GM12878 (cell line): ENCODE measurements around the gene ERFL. TPM values are rescaled to one million over a fixed set of nuclear protein-coding genes. Genes with fewer than 3 reads are reported as not detected.

Source experiments
- ATAC-seq: fragments of 200-7000 bp; cut with Tn5 transposase; 3 replicates; pipeline ENCODE4 v1.9.1; 2020; ENCODE audit warnings: mild to moderate bottlenecking, moderate library complexity
- BruUV-seq: library from RNA; stranded (reverse); fragments of 400-500 nt; replicated peaks from 2 replicates; lab custom pipeline; 2021; lab: Mats Ljungman, UMichigan
- CTCF ChIA-PET: fragments of 300-600 bp; sonication (Branson Sonifier 250); formaldehyde crosslinking; extraction: SDS; loops from one replicate; lab custom pipeline; 2021; ENCODE audit warnings: inconsistent platforms; lab: Yijun Ruan, JAX
- POLR2A ChIA-PET: fragments of 350-600 bp; formaldehyde crosslinking; extraction: SDS; loops from one replicate; lab custom pipeline; 2021; ENCODE audit warnings: inconsistent platforms; lab: Charles Lee
- RAD21 ChIA-PET: fragments of 300-600 bp; sonication (Branson Sonifier 250); formaldehyde crosslinking; loops from one replicate; lab custom pipeline; 2023; ENCODE audit warnings: antibody characterized with exemption; ENCODE audit not compliant: unreplicated experiment; lab: Charles Lee
- SMC1A ChIA-PET: fragments of 300-600 bp; sonication (Branson Sonifier 250); formaldehyde crosslinking; loops from one replicate; lab custom pipeline; 2023; ENCODE audit not compliant: unreplicated experiment, uncharacterized antibody; lab: Charles Lee
- DNase-seq: peaks from one replicate; pipeline ENCODE4 v3.0.0-alpha.2; 2011; ENCODE audit warnings: low read depth, low spot score
- FAIRE-seq: peaks from 3 replicates; lab custom pipeline; 2011; peaks lifted over from hg19 to GRCh38; lab: Jason Lieb, UNC
- H2AFZ ChIP-seq: 2 replicates; pipeline ENCODE4 v1.6.0; 2011; ENCODE audit warnings: low read depth, low read length, control low read depth; ENCODE audit not compliant: control insufficient read depth
- H3K27ac ChIP-seq: 2 replicates; pipeline ENCODE4 v1.5.1; 2011; ENCODE audit warnings: control low read depth; ENCODE audit not compliant: control insufficient read depth, insufficient read depth
- H3K27me3 ChIP-seq, 2 experiments: replicated peaks in 1 of 2; 2 replicates each; pipeline versions ENCODE4 v1.6.0 to v1.6.1; 2011; ENCODE audit warnings: low read length in 1 of 2; ENCODE audit not compliant: control insufficient read depth in 2 of 2, insufficient read depth in 2 of 2
- H3K36me3 ChIP-seq, 2 experiments: 2 replicates each; pipeline ENCODE4 v1.5.1; 2011; ENCODE audit warnings: low read length in 1 of 2; ENCODE audit not compliant: control insufficient read depth in 2 of 2, insufficient read depth in 2 of 2
- H3K4me1 ChIP-seq: 2 replicates; pipeline ENCODE4 v1.6.1; 2011; ENCODE audit warnings: mild to moderate bottlenecking, low read length, moderate library complexity, mixed read lengths; ENCODE audit not compliant: control insufficient read depth, insufficient read depth
- H3K4me2 ChIP-seq: 2 replicates; pipeline ENCODE4 v1.6.0; 2011; ENCODE audit warnings: control low read depth; ENCODE audit not compliant: control insufficient read depth, insufficient read depth
- H3K4me3 ChIP-seq: fragments of 200-600 bp; sonication (generic); 2 replicates; pipeline ENCODE4 v1.5.1; 2016
- H3K79me2 ChIP-seq: 2 replicates; pipeline ENCODE4 v1.6.0; 2011; ENCODE audit warnings: low read length; ENCODE audit not compliant: control insufficient read depth, insufficient read depth
- H3K9ac ChIP-seq: 2 replicates; pipeline ENCODE4 v1.8.0; 2011; ENCODE audit warnings: low read length, control low read depth, mixed read lengths; ENCODE audit not compliant: control insufficient read depth, insufficient read depth
- H3K9me3 ChIP-seq: replicated peaks from 3 replicates; pipeline ENCODE4 v1.5.1; 2011; ENCODE audit warnings: mild to moderate bottlenecking, low read length; ENCODE audit not compliant: control insufficient read depth, insufficient read depth
- H4K20me1 ChIP-seq: 2 replicates; pipeline ENCODE4 v1.6.0; 2011; ENCODE audit not compliant: control insufficient read depth, insufficient read depth
- ATF7 ChIP-seq: fragments of 450-650 bp; IDR thresholded peaks from 2 replicates; pipeline ENCODE4 v1.6.1; 2016; ENCODE audit warnings: low read depth, mild to moderate bottlenecking
- CBX5 ChIP-seq: sonication (generic); IDR thresholded peaks from 2 replicates; pipeline ENCODE4 v1.6.1; 2016; ENCODE audit warnings: low read depth, moderate library complexity, mild to moderate bottlenecking, inconsistent platforms
- ETV6 ChIP-seq, 2 experiments: fragments of 450-650 bp in 1 of 2; IDR thresholded peaks in 1 of 2; conservative IDR thresholded peaks in 1 of 2; 2 replicates each; pipeline ENCODE4 v1.6.1; 2014; ENCODE audit warnings: antibody characterized with exemption in 1 of 2, borderline replicate concordance in 1 of 2, low read depth in 1 of 2, mild to moderate bottlenecking in 1 of 2, moderate library complexity in 1 of 2
- HSF1 ChIP-seq: fragments of 150-350 bp; IDR thresholded peaks from 2 replicates; pipeline ENCODE4 v1.6.1; 2014; ENCODE audit warnings: mild to moderate bottlenecking, low read depth, low read length
- IKZF1 ChIP-seq: fragments of 450-650 bp; conservative IDR thresholded peaks from 2 replicates; pipeline ENCODE4 v1.6.1; 2017; ENCODE audit warnings: antibody characterized with exemption, mild to moderate bottlenecking
- NFYA ChIP-seq: IDR thresholded peaks from 2 replicates; pipeline ENCODE4 v1.6.1; 2011; ENCODE audit warnings: low read depth, mild to moderate bottlenecking, low read length, improper control_type of control experiment, borderline replicate concordance
- NKRF ChIP-seq: fragments of 450-650 bp; conservative IDR thresholded peaks from 2 replicates; pipeline ENCODE4 v1.6.1; 2017; ENCODE audit warnings: mild to moderate bottlenecking, moderate library complexity
- PBX3 ChIP-seq: IDR thresholded peaks from 2 replicates; pipeline ENCODE4 v1.6.1; 2011; ENCODE audit warnings: mild to moderate bottlenecking, low read depth, low read length, moderate library complexity; ENCODE audit not compliant: insufficient replicate concordance
- SMARCA5 ChIP-seq: fragments of 450-650 bp; IDR thresholded peaks from 2 replicates; pipeline ENCODE4 v1.6.1; 2017; ENCODE audit warnings: mild to moderate bottlenecking
- ZNF24 ChIP-seq: fragments of 450-650 bp; IDR thresholded peaks from 2 replicates; pipeline ENCODE4 v1.6.1; 2017; ENCODE audit warnings: antibody characterized with exemption, mild to moderate bottlenecking
- ZZZ3 ChIP-seq: IDR thresholded peaks from 2 replicates; pipeline ENCODE4 v1.6.1; 2011; ENCODE audit warnings: low read depth; ENCODE audit not compliant: control insufficient read depth, insufficient read length
- WGBS: methylation state at CpG from one replicate; pipeline ENCODE4 v1.1.6; 2016; ENCODE audit warnings: low lambda C conversion rate; ENCODE audit not compliant: insufficient replicate concordance, insufficient coverage; ENCODE audit errors: missing lambda C conversion rate; 5-methylcytosine and 5-hydroxymethylcytosine counted together
- in situ Hi-C: fragments of 300-500 bp; cut with MboI; formaldehyde crosslinking; loops from 9 replicates; pipeline ENCODE4 v1.14.3; 2018; ENCODE audit warnings: mixed read lengths
- intact Hi-C: fragments of 100-400 bp; cut with micrococcal nuclease; formaldehyde crosslinking; loops from one replicate; pipeline ENCODE4 v1.14.2; 2022; ENCODE audit not compliant: unreplicated experiment
- polyA plus RNA-seq, 11 experiments: library from polyadenylated mRNA; depleted of rRNA in 4 of 11; unstranded in 6 of 11; stranded (reverse) in 5 of 11; fragments of >200 nt; fragmentation: Nextera tagmentation in 4 of 11; fragmentation: Illumina TruSeq in 1 of 11; extraction: Ambion mirVana in 4 of 11; extraction: Trizol in 1 of 11; gene quantifications; 1 replicate in 1 of 11; 2 replicates in 10 of 11; pipeline versions ENCODE4 v1.2.1 to v1.2.3, GENCODE V29; 2011 to 2016; ENCODE audit warnings: inconsistent platforms in 2 of 11, missing spikeins in 2 of 11, low read depth in 1 of 11
- total RNA-seq, 4 experiments: library from RNA; depleted of rRNA in 3 of 4; stranded (reverse); fragments of >200 nt in 3 of 4; fragmentation: Illumina TruSeq in 1 of 4; extraction: Trizol in 1 of 4; gene quantifications; 2 replicates each; pipeline versions ENCODE4 v1.2.1 to v1.2.3, GENCODE V29; 2013 to 2021
- TF ChIP-seq, protein P1 (sequence below): fragments of 450-650 bp; IDR thresholded peaks from 2 replicates; pipeline ENCODE4 v1.6.1; 2017; ENCODE audit warnings: mild to moderate bottlenecking, low read depth, inconsistent platforms; ENCODE audit not compliant: poor library complexity, severe bottlenecking
- TF ChIP-seq, protein P2 (sequence below): fragments of 450-650 bp; formaldehyde crosslinking; IDR thresholded peaks from 2 replicates; pipeline ENCODE4 v1.5.0; 2022; ENCODE audit warnings: mild to moderate bottlenecking, missing genetic modification characterization

ERFL gene
- total and polyA plus RNA-seq, 10 of the 15 experiments (the other 5 are each of a cell fraction or from before 2014, with no cell fraction given): 0.04 to 0.10 (median 0.05) TPM; not detected in 7

- POLR2A ChIA-PET: no interaction called here
- in situ Hi-C loops: no loop called here
These were observed 27.3 kb upstream of the ERFL start for GRCh38 chr19:41955521-41955920.

More at GRCh38 chr19:41955521-41955920, 27.3 kb upstream of the ERFL start:
- intact Hi-C loops: loop anchor here (5.0 kb wide), 1 partner anchor 163 kb away; no protein-coding TSS in a partner anchor
- WGBS: 79% methylated on average over 7 of the region's 7 CpGs
- Histone ChIP-seq H3K79me2 (no peaks in the 10 kb centered on the region), H3K27ac (no peak overlapping the region), H3K27me3 (no peaks in the 10 kb centered on the region), H3K9me3 (no peaks in the 10 kb centered on the region), H3K9ac (no peak overlapping the region), H4K20me1 (no peaks in the 10 kb centered on the region), H3K36me3 (no peaks in the 10 kb centered on the region), H3K4me2 (no peak overlapping the region), H3K4me3 (no peak overlapping the region), H3K4me1 (peaks cover 12% of the 10 kb centered on the region), H2AFZ (no peak overlapping the region)
- ATAC-seq (no peak), FAIRE-seq (no peak), DNase-seq (no peak)
- CTCF ChIA-PET: interaction anchor here (4.1 to 4.3 kb wide), 2 partner anchors 11 to 95 kb away, joined by 30 to 34 read pairs; partner anchors contain the start of gene RPS19
- TF ChIP-seq IKZF1: no peak
- no peak for TF ChIP-seq CBX5
- no peak for TF ChIP-seq ATF7
- no peak for TF ChIP-seq HSF1
- no peak for TF ChIP-seq ZZZ3
- TF ChIP-seq, protein P1, sequence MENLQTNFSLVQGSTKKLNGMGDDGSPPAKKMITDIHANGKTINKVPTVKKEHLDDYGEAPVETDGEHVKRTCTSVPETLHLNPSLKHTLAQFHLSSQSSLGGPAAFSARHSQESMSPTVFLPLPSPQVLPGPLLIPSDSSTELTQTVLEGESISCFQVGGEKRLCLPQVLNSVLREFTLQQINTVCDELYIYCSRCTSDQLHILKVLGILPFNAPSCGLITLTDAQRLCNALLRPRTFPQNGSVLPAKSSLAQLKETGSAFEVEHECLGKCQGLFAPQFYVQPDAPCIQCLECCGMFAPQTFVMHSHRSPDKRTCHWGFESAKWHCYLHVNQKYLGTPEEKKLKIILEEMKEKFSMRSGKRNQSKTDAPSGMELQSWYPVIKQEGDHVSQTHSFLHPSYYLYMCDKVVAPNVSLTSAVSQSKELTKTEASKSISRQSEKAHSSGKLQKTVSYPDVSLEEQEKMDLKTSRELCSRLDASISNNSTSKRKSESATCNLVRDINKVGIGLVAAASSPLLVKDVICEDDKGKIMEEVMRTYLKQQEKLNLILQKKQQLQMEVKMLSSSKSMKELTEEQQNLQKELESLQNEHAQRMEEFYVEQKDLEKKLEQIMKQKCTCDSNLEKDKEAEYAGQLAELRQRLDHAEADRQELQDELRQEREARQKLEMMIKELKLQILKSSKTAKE: no peak
- TF ChIP-seq ETV6 (conservative IDR thresholded peaks at IDR 0.05 in 1 of 2, IDR thresholded peaks at IDR 0.05 in 1 of 2; ENCODE audit: borderline replicate concordance in 1 of 2, low read depth in 1 of 2): no peak
- TF ChIP-seq, protein P2, sequence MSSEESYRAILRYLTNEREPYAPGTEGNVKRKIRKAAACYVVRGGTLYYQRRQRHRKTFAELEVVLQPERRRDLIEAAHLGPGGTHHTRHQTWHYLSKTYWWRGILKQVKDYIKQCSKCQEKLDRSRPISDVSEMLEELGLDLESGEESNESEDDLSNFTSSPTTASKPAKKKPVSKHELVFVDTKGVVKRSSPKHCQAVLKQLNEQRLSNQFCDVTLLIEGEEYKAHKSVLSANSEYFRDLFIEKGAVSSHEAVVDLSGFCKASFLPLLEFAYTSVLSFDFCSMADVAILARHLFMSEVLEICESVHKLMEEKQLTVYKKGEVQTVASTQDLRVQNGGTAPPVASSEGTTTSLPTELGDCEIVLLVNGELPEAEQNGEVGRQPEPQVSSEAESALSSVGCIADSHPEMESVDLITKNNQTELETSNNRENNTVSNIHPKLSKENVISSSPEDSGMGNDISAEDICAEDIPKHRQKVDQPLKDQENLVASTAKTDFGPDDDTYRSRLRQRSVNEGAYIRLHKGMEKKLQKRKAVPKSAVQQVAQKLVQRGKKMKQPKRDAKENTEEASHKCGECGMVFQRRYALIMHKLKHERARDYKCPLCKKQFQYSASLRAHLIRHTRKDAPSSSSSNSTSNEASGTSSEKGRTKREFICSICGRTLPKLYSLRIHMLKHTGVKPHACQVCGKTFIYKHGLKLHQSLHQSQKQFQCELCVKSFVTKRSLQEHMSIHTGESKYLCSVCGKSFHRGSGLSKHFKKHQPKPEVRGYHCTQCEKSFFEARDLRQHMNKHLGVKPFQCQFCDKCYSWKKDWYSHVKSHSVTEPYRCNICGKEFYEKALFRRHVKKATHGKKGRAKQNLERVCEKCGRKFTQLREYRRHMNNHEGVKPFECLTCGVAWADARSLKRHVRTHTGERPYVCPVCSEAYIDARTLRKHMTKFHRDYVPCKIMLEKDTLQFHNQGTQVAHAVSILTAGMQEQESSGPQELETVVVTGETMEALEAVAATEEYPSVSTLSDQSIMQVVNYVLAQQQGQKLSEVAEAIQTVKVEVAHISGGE (CRISPR knock-in tag): no peak
- no peak for TF ChIP-seq SMARCA5
- TF ChIP-seq ZNF24: no peak
- no peak for TF ChIP-seq NFYA
- no peak for TF ChIP-seq NKRF
- no peak for TF ChIP-seq PBX3
- SMC1A ChIA-PET: interaction anchor here (1.4 kb wide), 1 partner anchor 160 kb away, joined by 3 read pairs; no protein-coding TSS in a partner anchor
- no TSS peak for BruUV-seq
- RAD21 ChIA-PET: no interaction called here
